NCI-H1436 treated with DMSO at 0.1 percent for 48 hours (cell line): ENCODE data around the gene BIN1.

Experiments used
- DNase-seq: peaks from one replicate; lab custom pipeline; 2025; lab: John Stamatoyannopoulos, UW

The BIN1 gene

GRCh38 chr2:126999106-126999756, 107.7 kb downstream of the BIN1 start:
- DNase-seq: no peak

- no peak for DNase-seq
These were observed 108.5 kb downstream of the BIN1 start for GRCh38 chr2:126998486-126998885.
